Hepatocyte (in vitro differentiated cells): ENCODE data around the gene GFOD1. TPM values are rescaled to one million over a fixed set of nuclear protein-coding genes. Genes with fewer than 3 reads are reported as not detected.

Experiments used
- DNase-seq: peaks from one replicate; pipeline ENCODE4 v3.0.0-alpha.2; 2016; ENCODE audit warnings: low spot score
- H2AFZ ChIP-seq: fragments of 200-600 bp; sonication (generic); 2 replicates; pipeline ENCODE4 v1.6.0; 2016; ENCODE audit warnings: antibody characterized with exemption, mild to moderate bottlenecking
- H3K27ac ChIP-seq: fragments of 200-600 bp; sonication (generic); 2 replicates; pipeline ENCODE4 v1.5.1; 2016; ENCODE audit warnings: mild to moderate bottlenecking
- H3K27me3 ChIP-seq: fragments of 200-600 bp; sonication (generic); 2 replicates; pipeline ENCODE4 v1.6.1; 2016
- H3K36me3 ChIP-seq: fragments of 200-600 bp; sonication (generic); replicated peaks from 2 replicates; pipeline ENCODE4 v1.5.1; 2016; ENCODE audit warnings: low read depth; ENCODE audit not compliant: insufficient read depth
- H3K4me1 ChIP-seq: fragments of 200-600 bp; sonication (generic); 2 replicates; pipeline ENCODE4 v1.5.1; 2016; ENCODE audit warnings: mild to moderate bottlenecking, moderate library complexity; ENCODE audit not compliant: insufficient read depth
- H3K4me2 ChIP-seq: fragments of 200-600 bp; sonication (generic); 2 replicates; pipeline ENCODE4 v1.6.0; 2016
- H3K4me3 ChIP-seq: fragments of 200-600 bp; sonication (generic); 2 replicates; pipeline ENCODE4 v1.5.1; 2016; ENCODE audit warnings: mild to moderate bottlenecking
- H3K79me2 ChIP-seq: fragments of 200-600 bp; sonication (generic); 2 replicates; pipeline ENCODE4 v1.6.0; 2017; ENCODE audit warnings: mild to moderate bottlenecking
- H3K9me2 ChIP-seq: fragments of 200-600 bp; sonication (generic); replicated peaks from 2 replicates; pipeline ENCODE4 v1.6.0; 2017; ENCODE audit warnings: mild to moderate bottlenecking; ENCODE audit not compliant: insufficient read depth
- H3K9me3 ChIP-seq: fragments of 200-600 bp; sonication (generic); 2 replicates; pipeline ENCODE4 v1.5.1; 2016; ENCODE audit warnings: low read depth, mild to moderate bottlenecking
- H4K20me1 ChIP-seq: fragments of 200-600 bp; sonication (generic); 2 replicates; pipeline ENCODE4 v1.6.0; 2016; ENCODE audit warnings: mild to moderate bottlenecking; ENCODE audit not compliant: insufficient read depth, poor library complexity, severe bottlenecking
- EZH2 ChIP-seq: fragments of 200-600 bp; sonication (generic); IDR thresholded peaks from 2 replicates; pipeline ENCODE4 v1.6.1; 2016; ENCODE audit warnings: antibody characterized with exemption, mild to moderate bottlenecking, borderline replicate concordance
- EZH2phosphoT487 ChIP-seq: fragments of 200-600 bp; sonication (generic); IDR thresholded peaks from one replicate; pipeline ENCODE4 v1.6.1; 2018; ENCODE audit warnings: antibody characterized with exemption, mild to moderate bottlenecking, low read depth, moderate library complexity; ENCODE audit not compliant: unreplicated experiment, severe bottlenecking
- WGBS: methylation state at CpG from one replicate; pipeline ENCODE4 v1.1.6; 2016; ENCODE audit warnings: low lambda C conversion rate; ENCODE audit errors: missing lambda C conversion rate; 5-methylcytosine and 5-hydroxymethylcytosine counted together
- polyA plus RNA-seq: library from polyadenylated mRNA; unstranded; fragments of >200 nt; fragmentation: Nextera tagmentation; extraction: Ambion mirVana; gene quantifications from 2 replicates; pipeline ENCODE4 v1.2.1, GENCODE V29; 2016
- total RNA-seq: library from RNA; depleted of rRNA; stranded (reverse); fragments of >200 nt; gene quantifications from 2 replicates; pipeline ENCODE4 v1.2.3, GENCODE V29; 2014
- TF ChIP-seq, protein P1 (sequence below): fragments of 200-600 bp; sonication (generic); IDR thresholded peaks from 2 replicates; pipeline ENCODE4 v1.5.1; 2016; ENCODE audit warnings: antibody characterized with exemption, mild to moderate bottlenecking; ENCODE audit not compliant: poor library complexity

Gene GFOD1
- total and polyA plus RNA-seq, 2 experiments from 2014 or later, result 2.8 to 3.5 TPM

DNA sequence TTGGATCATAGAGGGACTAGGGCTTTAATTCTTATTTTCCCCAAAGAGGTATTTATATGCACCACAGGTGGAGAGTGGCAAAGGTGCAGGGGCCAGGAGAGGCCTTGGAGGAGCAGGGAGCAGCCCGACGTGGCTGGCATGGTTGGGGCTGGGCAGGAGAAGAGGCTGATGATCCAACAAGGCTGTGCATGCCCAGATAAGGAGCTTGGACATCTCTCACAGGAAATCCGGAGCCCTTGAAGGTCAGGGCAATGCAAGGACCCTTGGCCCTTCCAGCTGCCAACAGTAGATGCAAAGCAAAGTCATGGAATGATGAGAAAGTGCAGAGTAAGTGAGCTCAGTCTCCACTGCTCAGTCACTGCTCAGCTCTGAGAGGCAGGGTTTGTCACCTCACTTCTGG is 47.1 kb upstream of the GFOD1 start:
- TF ChIP-seq EZH2 (no peak), EZH2phosphoT487 (no peak)
- TF ChIP-seq, protein P1, sequence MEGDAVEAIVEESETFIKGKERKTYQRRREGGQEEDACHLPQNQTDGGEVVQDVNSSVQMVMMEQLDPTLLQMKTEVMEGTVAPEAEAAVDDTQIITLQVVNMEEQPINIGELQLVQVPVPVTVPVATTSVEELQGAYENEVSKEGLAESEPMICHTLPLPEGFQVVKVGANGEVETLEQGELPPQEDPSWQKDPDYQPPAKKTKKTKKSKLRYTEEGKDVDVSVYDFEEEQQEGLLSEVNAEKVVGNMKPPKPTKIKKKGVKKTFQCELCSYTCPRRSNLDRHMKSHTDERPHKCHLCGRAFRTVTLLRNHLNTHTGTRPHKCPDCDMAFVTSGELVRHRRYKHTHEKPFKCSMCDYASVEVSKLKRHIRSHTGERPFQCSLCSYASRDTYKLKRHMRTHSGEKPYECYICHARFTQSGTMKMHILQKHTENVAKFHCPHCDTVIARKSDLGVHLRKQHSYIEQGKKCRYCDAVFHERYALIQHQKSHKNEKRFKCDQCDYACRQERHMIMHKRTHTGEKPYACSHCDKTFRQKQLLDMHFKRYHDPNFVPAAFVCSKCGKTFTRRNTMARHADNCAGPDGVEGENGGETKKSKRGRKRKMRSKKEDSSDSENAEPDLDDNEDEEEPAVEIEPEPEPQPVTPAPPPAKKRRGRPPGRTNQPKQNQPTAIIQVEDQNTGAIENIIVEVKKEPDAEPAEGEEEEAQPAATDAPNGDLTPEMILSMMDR, result no peak
- no peak overlapping the region for H2AFZ ChIP-seq
- 96% methylated on average over 3 of the region's 3 CpGs for WGBS

DNA sequence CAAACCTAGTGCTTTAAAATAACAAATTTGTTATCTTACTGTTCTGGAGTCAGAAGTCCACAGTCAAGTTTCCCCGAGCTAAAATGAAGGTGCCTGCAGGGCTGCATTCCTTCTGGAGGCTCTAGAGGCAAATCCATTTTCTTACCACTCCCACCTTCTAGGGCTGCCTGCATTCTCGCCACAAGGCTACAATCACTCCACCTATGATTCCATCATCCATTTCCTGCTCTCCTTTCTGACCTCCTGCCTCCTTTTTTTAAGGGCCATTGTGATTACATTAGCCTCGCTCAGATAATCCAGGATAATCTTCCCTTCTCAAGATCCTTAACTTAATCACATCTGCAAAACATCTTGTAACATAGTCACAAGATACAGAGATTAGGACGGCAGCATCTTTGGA is 44.6 kb upstream of the GFOD1 start:
- 20% methylated on average over 4 of the region's 4 CpGs for WGBS
- Histone ChIP-seq H2AFZ (no peak overlapping the region), H3K4me3 (no peak overlapping the region), H3K27me3 (no peaks in the 10 kb centered on the region), H3K79me2 (no peaks in the 10 kb centered on the region), H3K4me1 (no peaks in the 10 kb centered on the region), H3K27ac (no peak overlapping the region), H3K9me3 (no peaks in the 10 kb centered on the region), H3K4me2 (no peak overlapping the region), H4K20me1 (no peaks in the 10 kb centered on the region), H3K9me2 (no peaks in the 10 kb centered on the region), H3K36me3 (no peaks in the 10 kb centered on the region)
- DNase-seq, result no peak
- TF ChIP-seq EZH2phosphoT487 (no peak), EZH2 (no peak)
- TF ChIP-seq, protein P1, result no peak

More for the DNA sequence above, 47.1 kb upstream of the GFOD1 start:
- Histone ChIP-seq H3K27ac (no peak overlapping the region), H3K4me1 (no peaks in the 10 kb centered on the region), H3K9me2 (no peaks in the 10 kb centered on the region), H3K9me3 (no peaks in the 10 kb centered on the region), H3K79me2 (no peaks in the 10 kb centered on the region), H3K4me3 (no peak overlapping the region), H3K36me3 (no peaks in the 10 kb centered on the region), H3K27me3 (no peaks in the 10 kb centered on the region), H4K20me1 (no peaks in the 10 kb centered on the region), H3K4me2 (no peak overlapping the region)
- DNase-seq, result no peak

- H2AFZ ChIP-seq, result no peak overlapping the region
- no peaks in the 10 kb centered on the region for H4K20me1 ChIP-seq
- no peaks in the 10 kb centered on the region for H3K79me2 ChIP-seq
- H3K9me3 ChIP-seq, result no peaks in the 10 kb centered on the region
- no peaks in the 10 kb centered on the region for H3K9me2 ChIP-seq
- no peak for TF ChIP-seq EZH2
- TF ChIP-seq, protein P1, result no peak
- no peak for TF ChIP-seq EZH2phosphoT487
- no peak overlapping the region for H3K27ac ChIP-seq
- no peak overlapping the region for H3K4me2 ChIP-seq
- 76% methylated on average over 8 of the region's 8 CpGs for WGBS
- DNase-seq, result no peak
- H3K27me3 ChIP-seq, result no peaks in the 10 kb centered on the region
- no peak overlapping the region for H3K4me3 ChIP-seq
- no peaks in the 10 kb centered on the region for H3K4me1 ChIP-seq
- no peaks in the 10 kb centered on the region for H3K36me3 ChIP-seq
Measured at GRCh38 chr6:13528777-13529343, 41.5 kb upstream of the GFOD1 start.
